Measurements from ENCODE around the gene TPI1.
"Not testable (repeated sequence)": the region's sequence is repeated elsewhere in the genome, so short reads cannot be mapped to it uniquely, and the experiment has no call there.

The TPI1 gene

DNA sequence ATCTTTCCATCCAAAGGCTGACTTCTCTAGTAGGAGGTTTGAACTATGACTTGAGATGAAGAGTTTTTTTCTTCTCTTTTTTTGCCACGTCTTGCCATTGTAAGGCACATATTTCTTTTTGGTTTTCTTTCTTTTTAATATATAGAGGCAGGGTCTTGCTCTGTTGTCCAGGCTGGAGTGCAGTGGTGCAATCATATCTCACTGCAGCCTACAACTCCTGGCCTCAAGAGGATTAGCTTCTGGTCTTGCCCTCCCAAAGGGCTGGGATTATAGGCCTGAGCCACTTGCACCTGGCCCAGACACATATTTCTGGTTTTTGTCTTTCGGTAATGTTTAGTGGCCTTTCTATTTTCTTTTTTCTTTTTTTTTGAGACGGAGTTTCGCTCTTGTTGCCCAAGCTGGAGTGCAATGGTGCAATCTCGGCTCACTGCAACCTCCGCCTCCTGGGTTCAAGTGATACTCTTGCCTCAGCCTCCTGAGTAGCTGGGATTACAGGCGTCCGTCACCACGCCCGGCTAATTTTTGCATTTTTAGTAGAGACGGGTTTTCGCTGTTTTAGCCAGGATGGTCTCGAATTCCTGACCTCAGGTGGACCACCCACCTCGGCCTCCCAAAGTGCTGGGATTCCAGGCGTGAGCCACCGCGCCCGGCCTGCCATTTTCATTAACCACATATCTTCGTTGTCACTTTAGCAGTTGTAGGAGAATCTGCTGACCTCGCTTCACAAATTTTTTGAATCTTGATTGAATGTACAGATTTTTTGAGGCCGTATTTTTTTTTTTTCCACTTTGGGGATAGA, 22.6 kb downstream of the TPI1 start:
- not testable (repeated sequence) for H3K23ac ChIP-seq (ENCODE audit: low read length in 2 of 2); H4K91ac ChIP-seq (ENCODE audit: low read length); H4K8ac ChIP-seq (ENCODE audit: low read length); H2BK15ac ChIP-seq (ENCODE audit: low read depth, poor library complexity, severe bottlenecking); H3K14ac ChIP-seq (ENCODE audit: low read length in 2 of 2); H2AFZ ChIP-seq (ENCODE audit: low read depth, low read length); H3K4me2 ChIP-seq (ENCODE audit: low read length, poor library complexity, severe bottlenecking); H2BK5ac ChIP-seq (ENCODE audit: low read depth, low read length, poor library complexity, severe bottlenecking); H3K9me3 ChIP-seq (ENCODE audit: control insufficient read depth, low read length); DNase-seq; H3K79me1 ChIP-seq (replicated peaks; ENCODE audit: low read length, poor library complexity, severe bottlenecking); H2BK12ac ChIP-seq (ENCODE audit: low read length in 2 of 2); H3K4me1 ChIP-seq (ENCODE audit: control insufficient read depth, insufficient read depth, low read depth, low read length); H2BK120ac ChIP-seq (ENCODE audit: low read depth, low read length); H3K36me3 ChIP-seq (ENCODE audit: control insufficient read depth in 1 of 2, insufficient read depth in 2 of 2, low read depth in 1 of 2, low read length in 2 of 2); H3K4me3 ChIP-seq (ENCODE audit: insufficient read depth in 1 of 2, low read depth in 1 of 2, low read length in 2 of 2); H3K27me3 ChIP-seq (ENCODE audit: control insufficient read depth in 1 of 2, insufficient read depth in 1 of 2, low read length in 2 of 2)
- Histone ChIP-seq H3K4ac (ENCODE audit: low read depth in 1 of 2, low read length in 2 of 2) (peak overlapping the region in 1 of 2 experiments; percentile 78), H3K9ac (ENCODE audit: low read length) (peak overlapping the region; percentile 95), H3K18ac (ENCODE audit: low read depth in 1 of 2, low read length in 2 of 2) (peak overlapping the region in 1 of 2 experiments; percentile 80), H2AK5ac (ENCODE audit: low read length, severe bottlenecking) (peak overlapping the region; percentile 81), H3K27ac (ENCODE audit: low read length, poor library complexity, severe bottlenecking) (peak overlapping the region; percentile 73)
- WGBS = 96% methylated on average over 20 of the region's 21 CpGs

DNA sequence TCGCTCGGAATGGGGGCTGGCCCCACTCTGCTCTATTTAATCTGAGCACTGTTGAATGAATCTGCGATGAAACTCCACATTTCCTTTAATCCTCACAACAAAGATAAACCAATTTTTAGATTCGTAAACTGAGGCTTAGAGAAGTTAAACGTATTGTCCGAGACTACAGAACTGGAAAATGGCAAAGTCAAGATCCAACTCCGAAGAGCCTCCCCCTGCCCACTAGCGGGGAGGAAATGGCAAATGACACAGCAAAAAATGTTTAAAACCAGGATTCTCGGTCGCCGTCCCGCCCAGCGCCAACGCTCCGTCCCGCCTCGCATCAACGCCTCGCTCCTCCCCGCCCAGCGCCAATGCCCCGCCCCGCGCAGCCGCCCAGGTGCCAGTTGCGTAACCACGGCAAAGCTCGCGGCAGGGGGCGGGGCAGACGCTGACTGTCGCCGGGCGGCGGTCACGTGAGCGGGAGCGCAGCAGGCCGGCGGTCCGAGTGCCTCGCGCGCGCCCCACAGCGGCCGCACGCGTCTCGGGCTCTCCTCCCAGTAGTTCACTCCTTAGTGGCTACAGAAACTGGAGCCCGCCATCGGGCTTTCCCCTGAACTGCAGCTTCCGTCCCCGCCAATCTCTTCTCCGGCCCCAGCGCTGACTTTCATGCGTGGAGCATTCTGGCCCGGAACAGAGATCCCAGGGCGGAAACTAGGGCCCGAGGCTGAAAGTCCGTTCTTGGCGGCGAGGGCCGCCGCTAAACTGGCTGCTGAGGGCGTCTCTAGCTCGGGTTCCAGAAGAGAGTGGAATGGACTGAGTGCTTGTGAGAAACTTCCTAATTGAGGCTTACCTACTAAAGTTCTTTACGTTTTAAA, 23.7 kb downstream of the TPI1 start:
- H3K4me2 ChIP-seq (ENCODE audit: low read length, poor library complexity, severe bottlenecking) = peak overlapping the region; percentile 86
- H3K9ac ChIP-seq (ENCODE audit: low read length) = peak overlapping the region; percentile 98
- H3K4ac ChIP-seq (ENCODE audit: low read depth in 1 of 2, low read length in 2 of 2) = peak overlapping the region; percentile 77 to 91
- H4K8ac ChIP-seq (ENCODE audit: low read length) = peak overlapping the region; percentile 74
- peak overlapping the region; percentile 81 for H2AK5ac ChIP-seq (ENCODE audit: low read length, severe bottlenecking)
- H2AFZ ChIP-seq (ENCODE audit: low read depth, low read length) = peak overlapping the region; percentile 44
- H3K27ac ChIP-seq (ENCODE audit: low read length, poor library complexity, severe bottlenecking) = peak overlapping the region; percentile 87
- peaks cover 3% of the 10 kb centered on the region for H3K79me1 ChIP-seq (replicated peaks; ENCODE audit: low read length, poor library complexity, severe bottlenecking)
- peak overlapping the region; percentile 57 to 92 for H2BK12ac ChIP-seq (ENCODE audit: low read length in 2 of 2)
- 4% methylated on average over 59 of the region's 68 CpGs for WGBS
- H3K14ac ChIP-seq (ENCODE audit: low read length in 2 of 2) = peak overlapping the region in 1 of 2 experiments; percentile 62
- peak overlapping the region; percentile 53 for H2BK5ac ChIP-seq (ENCODE audit: low read depth, low read length, poor library complexity, severe bottlenecking)
- peaks cover 9% of the 10 kb centered on the region for H3K4me1 ChIP-seq (ENCODE audit: control insufficient read depth, insufficient read depth, low read depth, low read length)
- no peak overlapping the region for H3K23ac ChIP-seq (ENCODE audit: low read length in 2 of 2)
- no peaks in the 10 kb centered on the region for H3K9me3 ChIP-seq (ENCODE audit: control insufficient read depth, low read length)
- H3K4me3 ChIP-seq (ENCODE audit: insufficient read depth in 1 of 2, low read depth in 1 of 2, low read length in 2 of 2) = peak overlapping the region; percentile 37 to 81
- DNase-seq = peak; percentile 95
- peaks cover 2 to 6% of the 10 kb centered on the region in 2 experiments for H3K36me3 ChIP-seq (ENCODE audit: control insufficient read depth in 1 of 2, insufficient read depth in 2 of 2, low read depth in 1 of 2, low read length in 2 of 2)
- H4K91ac ChIP-seq (ENCODE audit: low read length) = peak overlapping the region; percentile 76
- H2BK120ac ChIP-seq (ENCODE audit: low read depth, low read length) = no peak overlapping the region
- H2BK15ac ChIP-seq (ENCODE audit: low read depth, poor library complexity, severe bottlenecking) = peak overlapping the region; percentile 73
- H3K27me3 ChIP-seq (ENCODE audit: control insufficient read depth in 1 of 2, insufficient read depth in 1 of 2, low read length in 2 of 2) = no peaks in the 10 kb centered on the region
- peak overlapping the region; percentile 78 to 93 for H3K18ac ChIP-seq (ENCODE audit: low read depth in 1 of 2, low read length in 2 of 2)

DNA sequence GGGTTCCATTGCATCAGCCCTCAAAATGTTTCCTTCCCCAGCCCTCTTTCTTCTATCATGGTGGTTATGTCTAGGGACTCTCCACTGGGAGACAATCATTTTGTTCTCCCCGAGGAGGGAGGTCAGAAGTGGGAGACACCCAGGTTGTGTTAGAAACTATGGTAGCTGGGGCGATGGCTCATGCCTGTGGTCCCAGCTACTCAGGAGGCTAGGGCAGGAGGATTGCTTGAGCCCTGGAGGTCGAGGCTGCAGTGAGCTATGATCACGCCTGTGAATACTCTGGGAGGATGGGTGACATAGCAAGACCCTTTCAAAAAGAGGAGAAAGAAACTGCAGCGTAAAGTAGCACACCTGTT, 24.3 kb downstream of the TPI1 start:
- peak overlapping the region; percentile 77 to 91 for H3K4ac ChIP-seq (ENCODE audit: low read depth in 1 of 2, low read length in 2 of 2)
- H2BK15ac ChIP-seq (ENCODE audit: low read depth, poor library complexity, severe bottlenecking) = no peak overlapping the region
- H3K18ac ChIP-seq (ENCODE audit: low read depth in 1 of 2, low read length in 2 of 2) = peak overlapping the region; percentile 43 to 93
- H3K36me3 ChIP-seq (ENCODE audit: control insufficient read depth in 1 of 2, insufficient read depth in 2 of 2, low read depth in 1 of 2, low read length in 2 of 2) = peaks cover 2 to 6% of the 10 kb centered on the region in 2 experiments
- H4K91ac ChIP-seq (ENCODE audit: low read length) = no peak overlapping the region
- peak overlapping the region; percentile 98 for H3K9ac ChIP-seq (ENCODE audit: low read length)
- no peak overlapping the region for H3K23ac ChIP-seq (ENCODE audit: low read length in 2 of 2)
- H2BK5ac ChIP-seq (ENCODE audit: low read depth, low read length, poor library complexity, severe bottlenecking) = no peak overlapping the region
- peaks cover 3% of the 10 kb centered on the region for H3K79me1 ChIP-seq (replicated peaks; ENCODE audit: low read length, poor library complexity, severe bottlenecking)
- peak overlapping the region; percentile 44 for H2AFZ ChIP-seq (ENCODE audit: low read depth, low read length)
- H2AK5ac ChIP-seq (ENCODE audit: low read length, severe bottlenecking) = peak overlapping the region; percentile 15
- H3K14ac ChIP-seq (ENCODE audit: low read length in 2 of 2) = no peak overlapping the region
- no peak for DNase-seq
- peak overlapping the region; percentile 87 for H3K27ac ChIP-seq (ENCODE audit: low read length, poor library complexity, severe bottlenecking)
- peak overlapping the region in 1 of 2 experiments; percentile 40 for H2BK12ac ChIP-seq (ENCODE audit: low read length in 2 of 2)
- no peak overlapping the region for H2BK120ac ChIP-seq (ENCODE audit: low read depth, low read length)
- H4K8ac ChIP-seq (ENCODE audit: low read length) = peak overlapping the region; percentile 74
- no peaks in the 10 kb centered on the region for H3K9me3 ChIP-seq (ENCODE audit: control insufficient read depth, low read length)
- H3K4me3 ChIP-seq (ENCODE audit: insufficient read depth in 1 of 2, low read depth in 1 of 2, low read length in 2 of 2) = peak overlapping the region in 1 of 2 experiments; percentile 81
- peak overlapping the region; percentile 86 for H3K4me2 ChIP-seq (ENCODE audit: low read length, poor library complexity, severe bottlenecking)
- WGBS = 88% methylated on average over 5 of the region's 5 CpGs
- peaks cover 9% of the 10 kb centered on the region for H3K4me1 ChIP-seq (ENCODE audit: control insufficient read depth, insufficient read depth, low read depth, low read length)
- no peaks in the 10 kb centered on the region for H3K27me3 ChIP-seq (ENCODE audit: control insufficient read depth in 1 of 2, insufficient read depth in 1 of 2, low read length in 2 of 2)

DNA sequence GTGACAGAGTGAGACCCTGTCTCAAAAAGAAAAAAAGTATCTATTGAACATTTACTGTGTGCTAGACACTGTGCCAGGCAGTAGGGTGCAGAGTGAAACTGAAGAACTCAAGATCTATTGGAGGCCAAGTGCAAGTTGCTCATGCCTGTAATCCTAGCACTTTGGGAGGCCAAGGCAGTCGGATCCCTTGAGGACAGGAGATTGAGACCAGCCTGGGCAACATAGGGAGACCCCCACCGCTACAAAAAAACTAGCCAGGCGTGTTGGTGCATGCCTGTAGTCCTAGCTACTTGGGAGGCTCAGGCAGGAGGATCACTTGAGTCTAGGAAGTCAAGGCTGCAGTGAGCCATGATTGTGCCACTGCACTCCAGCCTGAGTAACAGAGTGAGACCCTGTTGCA, 25.4 kb downstream of the TPI1 start:
- not testable (repeated sequence) for H4K91ac ChIP-seq (ENCODE audit: low read length); H3K27ac ChIP-seq (ENCODE audit: low read length, poor library complexity, severe bottlenecking); H3K4me1 ChIP-seq (ENCODE audit: control insufficient read depth, insufficient read depth, low read depth, low read length); H3K36me3 ChIP-seq (ENCODE audit: control insufficient read depth in 1 of 2, insufficient read depth in 2 of 2, low read depth in 1 of 2, low read length in 2 of 2); H3K4ac ChIP-seq (ENCODE audit: low read depth in 1 of 2, low read length in 2 of 2); H3K23ac ChIP-seq (ENCODE audit: low read length in 2 of 2); H2BK5ac ChIP-seq (ENCODE audit: low read depth, low read length, poor library complexity, severe bottlenecking); H4K8ac ChIP-seq (ENCODE audit: low read length); H3K18ac ChIP-seq (ENCODE audit: low read depth in 1 of 2, low read length in 2 of 2); H3K79me1 ChIP-seq (replicated peaks; ENCODE audit: low read length, poor library complexity, severe bottlenecking); H3K27me3 ChIP-seq (ENCODE audit: control insufficient read depth in 1 of 2, insufficient read depth in 1 of 2, low read length in 2 of 2); H2BK12ac ChIP-seq (ENCODE audit: low read length in 2 of 2); H2BK15ac ChIP-seq (ENCODE audit: low read depth, poor library complexity, severe bottlenecking); H3K4me2 ChIP-seq (ENCODE audit: low read length, poor library complexity, severe bottlenecking); DNase-seq; H3K9me3 ChIP-seq (ENCODE audit: control insufficient read depth, low read length); H3K4me3 ChIP-seq (ENCODE audit: insufficient read depth in 1 of 2, low read depth in 1 of 2, low read length in 2 of 2); H2AK5ac ChIP-seq (ENCODE audit: low read length, severe bottlenecking); H3K14ac ChIP-seq (ENCODE audit: low read length in 2 of 2); H2AFZ ChIP-seq (ENCODE audit: low read depth, low read length); H3K9ac ChIP-seq (ENCODE audit: low read length); H2BK120ac ChIP-seq (ENCODE audit: low read depth, low read length)
- 94% methylated on average over 3 of the region's 3 CpGs for WGBS
